ENCODE results near the gene NLRP13.

GRCh38 chr19:55882626-55883025, 49.5 kb downstream of the NLRP13 start:
- TF ChIP-seq CTCF (IDR thresholded peaks at IDR 0.05; ENCODE audit: control extremely low read depth in 1 of 3, insufficient read depth in 1 of 3, low read depth in 1 of 3, low read length in 3 of 3), result no peak
- TF ChIP-seq POLR2AphosphoS5 (IDR thresholded peaks at IDR 0.05; ENCODE audit: low read depth, low read length), result no peak
- no peak for TF ChIP-seq SUZ12 (IDR thresholded peaks at IDR 0.05; ENCODE audit: low read length)

Measured in H1 (cell line).